GM12873 (cell line): ENCODE data around the gene PEAK1.

Source experiments
- CTCF ChIP-seq: IDR thresholded peaks from 2 replicates; pipeline ENCODE4 v1.5.1; 2012; ENCODE audit warnings: low read depth, mild to moderate bottlenecking, moderate library complexity, low read length, control low read depth; ENCODE audit not compliant: insufficient read depth; ENCODE audit errors: missing control alignments

Gene PEAK1

GRCh38 chr15:77181305-77182074 lies 238.4 kb downstream of the PEAK1 start:
- TF ChIP-seq CTCF: no peak

GRCh38 chr15:77180757-77181156 lies 239.1 kb downstream of the PEAK1 start:
- TF ChIP-seq CTCF: no peak

GRCh38 chr15:77180270-77180669 lies 239.6 kb downstream of the PEAK1 start:
- no peak for TF ChIP-seq CTCF

GRCh38 chr15:77179541-77179998 lies 240.3 kb downstream of the PEAK1 start:
- no peak for TF ChIP-seq CTCF

GRCh38 chr15:77178411-77178810 lies 241.5 kb downstream of the PEAK1 start:
- no peak for TF ChIP-seq CTCF

GRCh38 chr15:77173487-77173886 lies 246.4 kb downstream of the PEAK1 start:
- TF ChIP-seq CTCF: no peak

GRCh38 chr15:77171221-77171967 lies 248.5 kb downstream of the PEAK1 start:
- TF ChIP-seq CTCF: no peak
